Cortex of kidney (tissue), 1 donor: ENCODE data around the gene OCEL1.

Experiments used
- DNase-seq: peaks from one replicate; lab custom pipeline; 2025; lab: John Stamatoyannopoulos, UW

Gene OCEL1

DNA sequence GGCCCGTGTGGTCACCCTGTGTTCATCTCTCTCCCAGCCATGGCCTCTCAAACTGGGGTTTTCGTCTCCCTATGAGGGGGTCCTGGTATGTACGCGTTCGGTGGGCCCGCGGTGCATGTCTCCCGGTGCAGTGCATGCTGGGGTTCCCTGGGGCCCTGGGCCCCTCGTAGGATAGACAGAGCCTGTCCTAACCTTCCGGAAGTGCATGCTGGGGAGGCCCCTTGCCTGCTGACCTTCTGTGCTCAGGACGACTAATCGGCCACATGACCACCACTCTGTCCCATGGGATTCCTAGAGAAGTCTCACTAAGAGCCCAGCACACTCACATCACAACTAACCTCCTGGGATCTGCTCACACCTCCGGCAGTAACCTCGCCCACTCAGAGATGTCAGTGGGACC is 15.7 kb upstream of the OCEL1 start:
- no peak for DNase-seq

DNA sequence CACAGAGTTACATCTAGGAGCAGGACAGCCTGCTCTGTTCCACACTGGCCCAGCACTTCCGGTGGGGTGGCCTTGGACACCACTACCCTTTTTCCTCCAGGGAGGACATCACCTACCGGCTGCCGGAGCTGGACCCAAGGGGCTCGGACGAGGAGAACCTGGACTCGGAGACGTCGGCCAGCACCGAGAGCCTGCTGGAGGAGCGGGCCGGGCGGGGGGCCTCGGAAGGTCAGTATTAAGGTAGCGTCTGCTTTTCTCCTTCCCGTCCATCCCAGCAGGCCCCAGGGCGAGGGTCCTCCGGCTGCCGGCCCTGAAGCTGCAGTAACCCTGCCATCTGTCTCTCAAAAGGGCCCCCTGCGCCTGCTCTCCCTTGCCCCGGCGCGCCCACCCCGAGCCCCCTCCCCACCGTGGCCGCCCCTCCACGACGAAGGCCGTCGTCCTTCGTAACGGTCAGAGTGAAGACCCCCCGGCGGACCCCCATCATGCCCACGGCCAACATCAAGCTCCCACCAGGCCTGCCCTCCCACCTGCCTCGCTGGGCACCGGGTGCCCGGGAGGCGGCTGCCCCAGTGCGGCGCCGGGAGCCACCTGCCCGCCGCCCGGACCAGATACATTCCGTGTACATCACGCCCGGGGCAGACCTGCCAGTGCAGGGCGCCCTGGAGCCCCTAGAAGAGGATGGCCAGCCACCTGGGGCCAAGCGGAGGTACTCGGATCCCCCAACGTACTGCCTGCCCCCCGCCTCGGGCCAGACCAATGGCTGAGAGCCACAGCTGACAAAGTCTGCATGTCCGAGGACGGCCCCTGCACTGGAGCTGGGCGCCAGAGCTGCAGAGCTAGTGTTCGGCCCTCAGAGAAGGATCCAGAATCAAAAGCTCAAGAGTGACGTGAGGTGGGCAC is 14.2 kb upstream of the OCEL1 start:
- no peak for DNase-seq

DNA sequence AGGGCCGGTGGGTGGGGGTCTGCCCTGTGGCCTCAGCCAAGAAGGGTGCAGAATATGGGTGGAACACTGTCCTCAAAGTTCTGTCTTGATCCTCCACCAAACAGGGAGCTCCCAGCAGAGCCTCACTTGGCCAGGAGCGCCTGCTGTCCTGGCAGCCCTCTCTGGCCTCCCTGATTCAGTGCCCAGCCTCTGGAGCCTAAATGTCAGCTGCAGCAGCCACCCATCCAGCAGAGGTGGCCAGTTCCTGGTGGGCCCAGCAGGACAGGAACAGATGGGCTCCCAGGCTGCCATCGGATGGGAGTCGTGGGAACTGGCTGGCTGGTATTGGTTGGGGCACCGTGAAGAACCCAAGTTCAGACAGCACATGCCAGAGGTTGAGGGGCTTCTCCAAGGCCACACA is 12.7 kb upstream of the OCEL1 start:
- no peak for DNase-seq

DNA sequence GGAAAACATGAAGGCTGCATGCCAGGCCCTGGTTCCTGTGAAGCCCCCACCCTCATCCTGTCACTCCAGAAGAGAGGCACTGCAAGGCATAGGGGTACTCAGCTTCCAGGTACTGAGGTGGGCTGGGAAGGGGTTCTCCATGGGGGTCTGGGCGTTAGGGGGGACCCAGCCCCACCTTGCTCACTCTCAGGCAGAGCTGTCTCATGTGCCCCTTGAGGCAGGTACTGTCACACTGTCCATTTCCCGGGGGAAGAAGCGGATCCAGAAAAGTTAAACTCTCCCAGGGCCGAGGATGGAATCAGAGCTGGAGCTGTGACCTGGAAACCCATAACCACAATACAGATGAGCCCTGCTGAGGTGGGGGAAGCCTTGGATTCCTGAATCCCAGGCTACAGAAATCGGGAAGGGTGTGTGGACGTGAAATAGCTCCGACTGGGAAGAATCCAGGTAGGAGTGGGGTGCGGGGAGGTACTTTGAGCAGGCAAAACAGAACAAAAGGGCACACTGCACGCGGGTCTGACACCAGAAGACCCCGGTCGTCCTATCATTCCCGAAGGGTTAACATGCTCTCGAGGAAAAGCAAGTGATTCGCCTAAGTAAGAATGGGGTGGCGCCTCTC is 11.4 kb upstream of the OCEL1 start:
- DNase-seq = no peak

DNA sequence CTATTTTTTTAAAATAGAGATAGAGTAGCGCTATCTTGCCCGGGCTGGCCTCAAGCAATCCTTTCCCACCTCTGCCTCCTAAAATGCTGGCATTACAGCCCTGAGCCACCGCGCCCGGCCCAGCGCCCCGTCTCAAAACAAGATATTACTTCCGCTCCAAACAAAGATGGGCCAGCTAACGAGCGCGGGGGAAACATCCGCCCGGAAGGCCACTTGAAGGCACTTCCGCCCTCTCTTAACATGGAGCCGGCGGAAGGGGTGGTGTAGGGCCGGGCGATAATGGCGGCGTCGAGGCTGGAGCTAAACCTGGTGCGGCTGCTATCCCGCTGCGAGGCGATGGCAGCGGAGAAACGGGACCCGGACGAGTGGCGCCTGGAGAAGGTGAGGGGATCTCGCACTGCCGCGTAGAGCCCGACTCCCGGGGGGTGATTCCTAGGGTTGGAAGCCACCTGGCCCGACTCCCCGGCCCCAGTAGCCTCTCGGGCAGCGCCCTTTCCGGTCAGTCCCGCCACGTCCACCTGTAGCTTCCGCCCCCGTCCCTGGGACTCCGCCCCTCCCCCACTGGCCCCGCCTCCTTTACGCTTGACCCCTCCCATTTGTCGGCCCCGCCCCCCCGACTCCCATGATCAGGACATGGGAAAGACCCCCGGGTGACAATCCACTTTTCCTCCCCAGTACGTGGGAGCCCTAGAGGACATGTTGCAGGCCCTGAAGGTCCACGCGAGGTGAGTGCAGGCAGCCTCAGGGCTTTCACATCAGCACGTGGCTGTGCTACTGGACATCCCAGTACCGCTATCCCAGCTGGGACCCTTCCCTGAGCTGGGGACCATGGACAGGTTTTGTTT is 10.7 kb upstream of the OCEL1 start, which contains the start of gene USE1:
Gene USE1, plus strand, starts transcription at position 231 of the 845 bp plus-strand sequence. Its CDS starts 49 bp downstream, at position 280.
- no peak for DNase-seq

DNA sequence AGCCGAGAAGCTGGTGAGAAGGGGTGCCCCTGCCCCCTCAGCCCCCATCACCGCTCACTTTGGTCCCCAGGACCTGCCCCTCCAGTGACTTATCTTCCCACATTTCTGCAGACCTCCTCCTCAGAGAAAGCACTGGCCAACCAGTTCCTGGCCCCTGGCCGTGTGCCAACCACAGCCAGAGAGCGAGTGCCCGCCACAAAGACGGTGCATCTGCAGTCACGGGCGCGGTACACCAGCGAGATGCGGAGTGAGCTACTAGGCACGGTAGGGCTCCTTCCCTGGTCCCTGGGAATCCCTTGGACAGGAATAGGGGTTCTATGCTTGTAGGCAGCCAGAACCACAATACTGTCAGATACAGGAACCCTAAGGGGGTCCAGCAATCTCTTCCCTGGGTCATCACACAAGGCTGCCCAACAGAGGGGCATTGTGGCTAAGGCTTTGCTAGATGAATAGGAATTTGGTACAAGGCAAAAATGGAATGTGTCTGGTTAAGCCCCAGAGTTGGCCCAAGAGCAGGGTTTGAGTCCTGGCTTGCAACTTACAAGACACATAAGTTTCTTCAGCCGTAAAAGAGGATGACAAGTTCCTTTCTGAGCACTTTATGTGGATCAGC is 9.9 kb upstream of the OCEL1 start:
- no peak for DNase-seq

DNA sequence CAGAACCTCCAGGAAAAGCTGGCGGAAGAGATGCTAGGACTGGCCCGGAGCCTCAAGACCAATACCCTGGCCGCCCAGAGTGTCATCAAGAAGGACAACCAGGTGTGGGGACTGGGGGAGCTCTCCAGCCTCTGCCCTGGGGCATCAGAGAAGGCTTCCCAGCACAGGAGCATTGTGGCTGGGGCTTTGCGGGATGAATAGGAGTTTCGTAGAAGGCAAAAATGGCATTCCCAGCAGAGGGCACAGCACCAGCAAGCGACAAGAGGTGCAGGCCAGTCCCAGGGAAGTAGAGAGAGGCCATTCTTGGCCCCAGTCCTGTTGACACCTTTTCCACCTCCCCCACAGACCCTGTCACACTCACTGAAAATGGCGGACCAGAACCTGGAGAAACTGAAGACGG is 6.7 kb upstream of the OCEL1 start:
- no peak for DNase-seq

DNA sequence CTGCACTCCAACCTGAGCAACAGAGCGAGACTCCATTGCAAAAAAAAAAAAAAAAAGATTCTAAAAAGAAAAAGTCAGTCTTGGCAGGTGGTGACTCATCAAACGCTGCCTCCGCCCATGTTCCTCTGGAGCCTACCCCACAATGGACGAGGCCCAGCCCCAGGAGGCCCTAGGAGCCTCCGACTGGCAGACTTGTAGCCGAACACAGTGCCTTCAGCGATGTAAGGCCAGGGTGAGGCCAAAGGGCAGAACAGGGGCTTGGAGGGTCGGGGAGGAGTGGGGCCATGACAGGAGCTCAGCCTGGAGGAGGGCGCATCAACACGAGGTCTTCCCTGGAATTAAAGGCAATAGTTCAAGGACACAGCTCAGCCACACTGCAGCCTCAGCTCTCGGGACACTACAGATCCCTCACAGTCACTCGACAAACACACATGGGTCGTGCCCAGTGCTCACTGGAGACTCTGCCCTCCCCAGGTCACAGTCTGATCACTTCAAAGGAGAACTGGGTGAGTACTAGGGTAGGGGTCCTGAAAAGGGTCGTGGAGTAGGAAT is 5.7 kb upstream of the OCEL1 start:
- no peak for DNase-seq

DNA sequence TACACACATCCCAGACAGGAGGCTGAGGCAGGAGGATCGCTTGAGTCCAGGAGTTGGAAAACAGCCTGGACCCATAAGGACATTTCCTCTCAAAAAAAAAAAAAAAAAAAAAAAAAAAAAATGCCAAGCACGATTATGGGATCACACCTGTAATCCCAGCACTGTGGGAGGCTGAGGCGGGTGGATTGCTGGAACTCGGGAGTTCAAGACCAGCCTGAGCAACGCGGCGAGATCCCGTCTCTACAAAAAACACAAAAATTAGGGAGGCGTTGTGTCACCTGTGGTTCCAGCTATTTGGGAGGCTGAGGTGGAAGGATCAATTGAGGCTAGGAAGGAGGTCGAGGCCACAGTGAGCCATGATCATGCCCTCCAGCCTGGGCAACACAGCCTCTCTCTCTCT is 973 bp upstream of the OCEL1 start:
- DNase-seq = no peak

DNA sequence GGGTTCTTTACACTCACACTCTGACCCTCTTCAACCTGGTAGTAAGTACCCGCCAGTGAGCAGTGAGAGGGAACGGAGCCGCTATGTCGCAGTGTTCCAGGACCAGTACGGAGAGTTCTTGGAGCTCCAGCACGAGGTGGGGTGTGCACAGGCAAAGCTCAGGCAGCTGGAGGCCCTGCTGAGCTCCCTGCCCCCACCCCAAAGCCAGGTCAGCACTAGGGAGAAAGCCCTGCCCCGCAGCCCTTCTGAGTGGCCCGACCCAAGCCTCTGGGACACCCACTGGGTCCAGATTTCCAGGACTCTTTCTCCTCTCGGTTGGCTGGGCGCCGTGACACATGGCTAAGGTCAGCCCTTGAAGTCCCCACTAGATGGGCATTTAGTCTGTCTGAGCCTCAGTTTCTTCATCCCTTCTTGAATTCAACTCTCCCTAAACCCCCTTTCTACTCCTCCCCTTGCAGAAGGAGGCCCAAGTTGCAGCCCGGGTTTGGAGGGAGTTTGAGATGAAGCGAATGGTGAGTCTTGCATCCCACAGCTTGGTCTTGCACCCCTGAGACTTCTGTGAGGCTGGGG is 1.9 kb downstream of the OCEL1 start:
- DNase-seq = no peak

DNA sequence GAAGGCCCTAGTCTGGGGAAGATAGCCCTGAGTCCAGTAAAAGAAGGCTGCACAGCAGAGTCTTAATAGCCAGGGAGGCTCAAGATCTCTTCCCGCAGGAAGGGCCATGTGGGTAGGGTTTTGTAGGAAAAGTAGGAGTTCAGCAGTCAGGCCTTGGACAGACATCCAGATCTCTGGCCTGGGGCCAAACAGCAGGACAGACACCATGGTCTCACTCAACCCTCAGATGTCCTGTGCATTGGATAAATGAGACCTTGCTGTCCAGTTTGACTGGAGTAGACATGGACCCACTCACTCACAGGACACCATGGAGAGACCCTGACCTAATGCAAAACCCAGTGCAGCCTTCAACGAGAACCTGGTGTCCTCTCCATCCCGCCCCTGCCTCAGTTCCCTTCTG is 3.9 kb downstream of the OCEL1 start:
- DNase-seq = no peak

DNA sequence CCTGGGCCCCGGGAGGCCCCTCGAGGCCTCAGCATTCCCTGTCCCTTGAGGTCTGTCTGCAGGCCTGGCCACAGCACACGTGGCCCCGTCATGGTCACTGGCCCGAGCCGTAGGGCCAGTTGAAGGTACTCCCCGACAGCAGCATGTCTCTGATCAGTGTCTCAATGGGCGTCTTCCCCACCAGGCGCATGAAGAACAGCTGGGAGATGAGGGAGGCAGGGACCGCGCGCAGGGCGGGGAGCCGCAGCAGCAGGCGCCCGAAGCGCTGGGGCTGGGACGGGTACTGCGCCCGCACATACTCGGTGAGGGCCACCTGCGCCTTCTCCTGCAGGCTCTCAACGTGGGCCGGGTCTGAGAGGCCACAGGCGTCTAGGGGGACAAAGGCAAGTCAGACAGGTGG is 6.2 kb downstream of the OCEL1 start:
- no peak for DNase-seq

DNA sequence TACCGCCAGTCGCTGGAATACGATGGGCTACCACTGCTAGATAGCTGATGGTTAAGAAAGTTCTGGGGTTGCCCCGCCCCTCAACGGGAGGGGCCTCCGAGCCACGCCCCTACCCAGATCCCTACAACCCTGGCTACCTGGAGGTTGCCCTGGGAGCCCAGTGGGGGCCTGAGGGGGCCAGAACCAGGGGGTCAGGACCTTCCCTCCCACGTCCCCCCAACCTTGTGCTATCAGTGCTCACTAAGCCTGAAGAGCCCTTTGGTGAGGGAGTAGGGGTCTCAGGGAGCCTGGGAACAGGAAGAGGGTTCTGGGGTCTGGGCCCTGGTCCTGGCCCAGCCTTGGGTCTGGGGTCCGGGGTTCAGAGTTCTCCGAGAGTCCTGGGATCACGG is 8.9 kb downstream of the OCEL1 start:
- DNase-seq = no peak

DNA sequence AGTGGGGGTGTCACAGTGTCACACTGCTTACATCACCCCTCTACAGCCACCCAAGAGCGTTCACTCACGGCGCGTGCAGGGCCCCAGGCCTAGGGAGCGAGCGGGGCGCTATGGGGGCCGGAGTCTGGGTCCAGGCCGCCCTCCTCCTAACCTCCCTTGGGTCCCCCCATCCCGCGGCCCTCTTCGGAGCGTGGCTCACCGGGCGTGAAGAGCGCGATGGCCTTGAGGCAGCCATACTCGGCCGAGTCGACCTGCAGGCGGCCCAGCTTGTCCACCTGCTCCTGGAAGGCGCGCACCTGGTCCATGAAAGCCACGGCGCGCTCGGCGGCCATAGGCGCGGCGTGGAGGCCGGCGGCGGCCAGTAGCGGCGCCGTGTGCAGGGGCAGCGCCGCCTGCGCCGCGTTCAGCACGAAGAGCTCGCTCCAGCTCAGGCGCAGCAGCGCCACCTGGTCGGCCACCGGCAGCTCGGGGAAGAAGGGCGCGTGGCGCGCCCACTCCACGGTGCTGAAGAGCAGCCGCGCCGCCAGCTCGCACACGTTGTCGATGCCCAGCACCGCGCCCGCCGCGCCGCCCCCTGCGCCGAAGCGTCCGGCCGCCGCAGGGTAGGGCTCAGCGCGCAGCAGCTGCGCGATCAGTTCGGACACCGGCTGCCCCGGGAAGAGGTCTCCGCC is 9.4 kb downstream of the OCEL1 start:
- DNase-seq = no peak

DNA sequence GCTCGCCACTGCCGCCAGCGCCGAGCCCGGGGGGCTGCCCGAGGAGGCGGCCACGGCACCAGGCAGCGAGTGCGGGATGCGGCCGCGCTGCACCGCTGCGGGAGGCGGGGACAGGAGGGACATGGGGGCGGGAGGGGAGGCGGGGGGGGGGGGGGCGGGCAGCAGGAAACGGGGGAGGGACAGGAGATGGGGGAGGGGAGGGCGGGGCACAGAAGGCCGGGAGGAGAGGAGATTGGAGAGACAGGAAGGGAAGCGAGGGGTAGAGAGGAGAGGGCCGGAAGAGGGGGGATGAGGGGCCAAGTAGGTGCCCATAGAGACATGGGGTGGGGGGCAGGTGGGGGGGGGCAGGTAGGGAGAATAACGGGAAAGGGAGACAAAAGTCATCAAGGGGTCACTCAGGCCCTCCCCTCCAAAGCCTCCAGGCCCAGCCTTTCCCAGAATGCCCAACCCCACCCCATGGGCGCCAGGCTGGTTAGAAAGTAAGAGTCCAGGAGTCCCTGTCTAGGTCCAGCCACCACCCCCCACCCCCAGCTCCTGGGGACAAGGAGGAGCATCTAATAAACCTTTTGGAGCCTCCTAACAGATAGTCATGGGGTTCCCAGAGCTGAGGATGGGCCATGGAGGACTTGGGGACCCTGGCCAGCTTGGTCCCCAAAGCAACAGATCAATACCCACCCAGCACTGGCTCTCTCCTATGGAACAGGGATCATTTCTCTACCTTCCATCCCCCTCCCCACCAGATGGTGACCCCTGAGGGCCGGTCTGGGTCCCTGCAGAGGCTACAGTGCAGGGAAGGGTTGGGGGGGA is 10.1 kb downstream of the OCEL1 start:
- no peak for DNase-seq

DNA sequence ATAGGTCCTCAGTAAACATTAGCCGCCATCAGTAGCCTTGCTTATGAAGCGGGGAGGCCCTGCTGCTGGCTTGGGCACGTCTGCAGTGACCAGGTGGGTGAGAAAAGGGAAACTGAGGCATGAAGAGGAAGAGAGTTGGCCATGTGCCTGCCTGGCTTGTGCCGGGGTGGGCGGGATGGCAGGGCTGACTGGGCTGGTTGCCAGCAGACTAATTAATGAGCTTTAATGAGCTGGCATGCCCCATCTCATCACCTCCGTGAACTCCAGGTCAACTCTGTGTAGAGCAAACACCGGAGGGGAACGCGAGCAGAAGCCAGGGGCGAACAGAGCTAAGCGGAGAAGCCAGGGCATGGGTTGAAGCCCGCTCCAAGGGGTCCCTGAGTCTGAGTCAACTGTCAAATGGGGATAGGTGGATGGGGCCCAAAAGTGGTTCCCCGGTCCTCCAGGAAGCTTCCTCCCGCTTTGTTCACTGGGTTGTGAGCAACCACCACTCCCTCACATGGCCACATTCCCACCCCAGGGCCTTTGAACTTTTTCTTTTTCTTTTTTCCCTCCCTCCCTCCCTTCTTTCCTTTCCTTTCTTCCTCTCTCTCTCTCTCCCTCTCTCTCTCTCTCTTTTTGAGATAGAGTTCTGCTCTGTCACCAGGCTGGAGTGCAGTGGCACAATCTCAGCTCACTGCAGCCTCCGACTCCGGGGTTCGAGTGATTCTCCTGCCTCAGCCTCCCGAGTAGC is 11.0 kb downstream of the OCEL1 start:
- no peak for DNase-seq

DNA sequence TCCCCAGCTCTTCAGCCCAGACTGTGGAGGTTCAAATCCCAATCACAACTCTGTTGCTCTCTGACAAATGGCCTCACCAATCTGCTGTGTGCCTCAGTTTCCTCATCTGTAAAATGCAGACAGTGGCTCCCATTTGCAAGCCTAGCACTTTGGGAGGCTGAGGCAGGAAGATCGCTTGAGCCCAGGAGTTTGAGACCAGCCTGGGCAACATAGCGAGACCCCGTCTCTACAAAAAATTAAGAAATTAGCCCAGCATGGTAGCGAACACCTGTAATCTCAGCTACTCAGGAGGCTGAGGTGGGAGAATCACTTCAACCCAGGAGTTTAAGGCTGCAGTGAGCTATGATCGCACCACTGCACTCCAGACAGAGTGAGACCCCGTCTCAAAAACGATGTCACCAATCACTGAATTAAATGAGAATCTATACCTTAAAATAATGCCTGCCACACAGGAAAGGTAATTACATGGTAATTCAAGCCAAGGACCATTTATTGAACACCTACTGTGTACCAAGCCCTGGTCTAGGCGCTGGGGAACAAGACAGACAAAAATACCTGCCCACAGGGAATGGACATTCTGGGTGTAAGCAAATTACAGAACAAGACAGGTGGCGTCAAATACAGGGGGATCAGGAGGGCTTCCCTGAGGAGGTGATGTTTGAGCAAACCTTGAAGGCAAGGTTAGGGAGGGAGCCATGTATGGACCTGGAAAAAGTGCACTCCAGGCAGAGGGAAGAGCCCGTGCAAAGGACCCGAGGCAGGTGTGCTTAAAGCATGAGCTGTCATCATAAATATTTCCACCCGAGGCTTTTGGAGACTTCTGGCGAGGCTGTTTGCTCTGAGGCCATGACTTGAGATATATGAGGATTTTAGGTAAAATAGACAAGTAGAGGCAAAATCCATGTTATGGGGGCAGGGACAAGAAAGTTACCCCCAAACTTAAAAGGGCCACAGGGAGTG is 12.0 kb downstream of the OCEL1 start:
- DNase-seq = no peak

DNA sequence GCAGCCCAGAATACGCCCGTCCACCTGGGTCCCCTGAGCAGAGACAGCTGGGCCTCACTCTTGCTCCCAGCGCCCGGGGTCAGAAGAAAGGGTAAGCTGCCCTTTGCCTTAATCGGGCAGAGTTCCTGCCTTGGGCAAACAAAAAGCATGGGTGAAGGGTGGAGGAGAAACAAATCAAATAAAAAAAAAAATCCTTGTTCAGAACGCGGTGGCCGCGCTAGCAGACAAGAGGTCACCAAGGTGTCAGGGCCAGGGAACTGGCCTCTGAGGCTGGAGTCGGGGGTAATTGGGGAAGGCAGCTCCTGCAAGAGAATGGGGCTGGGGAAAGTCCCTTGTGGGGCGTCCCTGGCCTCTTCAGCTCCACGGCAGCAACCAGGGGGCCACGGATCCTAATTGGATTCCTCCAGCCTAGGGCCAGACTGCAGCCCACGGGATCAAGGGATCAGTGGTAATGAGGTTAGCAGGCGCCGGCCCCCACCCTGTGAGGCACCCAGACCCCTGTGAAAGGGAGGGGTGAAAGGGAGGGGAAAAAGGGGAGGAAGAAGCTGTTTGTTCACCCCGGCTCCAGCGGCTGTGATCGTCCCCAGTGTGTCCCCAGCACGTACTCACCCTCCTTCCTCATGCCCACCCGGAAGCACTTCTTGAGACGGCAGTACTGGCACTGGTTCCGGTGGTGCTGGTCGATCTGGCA is 14.2 kb downstream of the OCEL1 start:
- DNase-seq = no peak
